ENCODE data around the gene CACNA1C. TPM values are rescaled to one million over a fixed set of nuclear protein-coding genes. Genes with fewer than 3 reads are reported as not detected.

CACNA1C gene
- total and polyA plus RNA-seq, 10 of the 15 experiments (the other 5 are each of a cell fraction or from before 2014, with no cell fraction given) = under 0.01 to 0.15 (median 0.09) TPM; not detected in 5

DNA sequence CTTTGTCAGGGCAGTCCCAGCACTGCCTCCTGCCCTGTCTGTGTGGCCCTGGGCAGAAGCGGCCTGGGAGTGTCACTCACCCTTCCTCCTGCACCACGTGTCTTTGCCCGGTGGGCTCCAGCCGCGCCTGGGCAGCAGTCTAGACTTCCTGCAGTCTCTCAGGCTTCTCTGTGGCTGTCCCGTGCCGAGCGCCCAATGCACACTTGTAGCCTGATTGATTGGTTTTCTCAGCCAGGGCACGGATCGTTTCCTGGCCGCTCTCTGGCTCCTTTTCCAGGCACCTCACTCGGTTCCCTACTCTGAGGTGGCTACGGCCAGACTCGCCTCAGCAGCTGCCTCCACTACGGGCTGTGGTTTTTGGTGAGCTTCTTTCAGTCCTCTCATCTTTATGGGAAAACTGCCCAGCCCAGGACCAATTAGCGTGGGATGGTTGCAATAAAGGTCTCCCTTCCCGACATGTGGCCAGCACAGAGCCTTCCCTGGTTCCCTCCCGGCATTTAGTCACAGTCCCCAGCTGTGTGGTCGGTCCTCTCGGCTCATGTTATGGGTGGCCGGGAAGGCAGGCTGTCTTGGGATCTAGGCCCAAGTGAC, 133.1 kb downstream of the CACNA1C start:
- no peak for TF ChIP-seq TAF1 (IDR thresholded peaks at IDR 0.05; ENCODE audit: borderline replicate concordance, low read depth, low read length)
- TF ChIP-seq, protein P1, sequence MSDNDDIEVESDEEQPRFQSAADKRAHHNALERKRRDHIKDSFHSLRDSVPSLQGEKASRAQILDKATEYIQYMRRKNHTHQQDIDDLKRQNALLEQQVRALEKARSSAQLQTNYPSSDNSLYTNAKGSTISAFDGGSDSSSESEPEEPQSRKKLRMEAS (IDR thresholded peaks at IDR 0.05; ENCODE audit: low read depth, low read length) = no peak
- H3K36me3 ChIP-seq (ENCODE audit: control insufficient read depth in 2 of 2, insufficient read depth in 2 of 2, low read length in 1 of 2) = no peaks in the 10 kb centered on the region
- no peak for ATAC-seq
- in situ Hi-C loops (cut with MboI) = no loop called here
- no peaks in the 10 kb centered on the region for H3K4me1 ChIP-seq (ENCODE audit: control insufficient read depth, insufficient read depth, low read length)
- RAD21 ChIA-PET (ENCODE audit: unreplicated experiment) = no interaction called here
- H3K9ac ChIP-seq (ENCODE audit: control insufficient read depth, insufficient read depth, low read length) = no peak overlapping the region
- no peaks in the 10 kb centered on the region; the same call in 2 of the 3 replicates for H3K9me3 ChIP-seq (replicated peaks; ENCODE audit: control insufficient read depth, insufficient read depth, low read length)
- CTCF ChIA-PET = no interaction called here
- H2AFZ ChIP-seq (ENCODE audit: control insufficient read depth, low read depth, low read length) = no peak overlapping the region
- no peak for DNase-seq (ENCODE audit: low read depth, low spot score)
- POLR2A ChIA-PET = no interaction called here
- H4K20me1 ChIP-seq (ENCODE audit: control insufficient read depth, insufficient read depth) = no peaks in the 10 kb centered on the region
- SMC1A ChIA-PET (ENCODE audit: uncharacterized antibody, unreplicated experiment) = no interaction called here
- no TSS peak for BruUV-seq (replicated peaks)
- H3K27me3 ChIP-seq (replicated peaks in 1 of 2; ENCODE audit: control insufficient read depth in 2 of 2, insufficient read depth in 2 of 2, low read length in 1 of 2) = 0 out of 4 replicates have a peak, but pooled peaks cover 0 to 3% of the 10 kb centered on the region in 2 experiments
- no peak overlapping the region for H3K4me3 ChIP-seq
- WGBS (ENCODE audit: insufficient coverage, insufficient replicate concordance, low lambda C conversion rate, missing lambda C conversion rate) = 65% methylated on average over 21 of the region's 21 CpGs
- H3K27ac ChIP-seq (ENCODE audit: control insufficient read depth, insufficient read depth) = no peak overlapping the region
- intact Hi-C loops (cut with micrococcal nuclease; ENCODE audit: unreplicated experiment) = no loop called here
- H3K4me2 ChIP-seq (ENCODE audit: control insufficient read depth, insufficient read depth) = no peak overlapping the region
- no peak for FAIRE-seq
- H3K79me2 ChIP-seq (ENCODE audit: control insufficient read depth, insufficient read depth, low read length) = no peaks in the 10 kb centered on the region

DNA sequence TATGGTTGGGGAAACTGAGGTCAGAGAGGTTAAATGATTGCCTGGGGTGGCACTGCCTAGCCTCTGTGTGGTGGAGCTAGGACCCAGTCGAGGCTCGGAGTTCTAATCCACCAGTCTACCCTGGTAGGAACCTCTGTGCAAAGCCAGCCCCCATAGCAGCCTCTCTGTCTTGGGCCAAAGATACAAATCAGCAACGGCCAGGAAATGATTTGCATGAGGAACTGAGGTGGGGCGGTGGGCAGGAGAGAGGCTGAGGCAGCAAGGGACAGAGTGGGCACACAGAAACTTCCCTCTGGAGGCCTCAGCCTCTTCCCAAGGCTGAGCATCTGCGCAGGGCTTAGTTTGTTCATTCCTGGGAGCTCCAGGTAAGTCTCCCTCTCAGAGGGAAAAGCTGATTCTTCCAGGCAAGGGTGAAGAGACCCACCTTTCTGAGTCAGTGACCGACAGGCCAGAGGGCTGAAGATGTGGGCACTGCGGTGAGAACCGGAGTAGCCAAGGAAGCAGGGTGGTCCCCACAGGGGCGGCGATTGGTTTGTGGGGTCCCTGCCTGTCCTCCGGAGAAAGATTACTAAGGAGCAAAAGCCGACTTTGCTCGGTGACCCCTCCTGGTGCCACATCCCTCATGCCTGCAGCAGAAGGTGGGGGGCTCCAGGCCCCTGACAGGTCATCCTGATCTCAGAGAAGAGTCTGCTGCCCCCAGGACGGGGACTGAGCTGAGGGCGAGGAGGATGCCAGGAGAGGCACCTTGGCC, 134.6 kb downstream of the CACNA1C start:
- H3K9me3 ChIP-seq (replicated peaks; ENCODE audit: control insufficient read depth, insufficient read depth, low read length) = no peaks in the 10 kb centered on the region; the same call in 2 of the 3 replicates
- in situ Hi-C loops (cut with MboI) = no loop called here
- no peak overlapping the region for H3K4me2 ChIP-seq (ENCODE audit: control insufficient read depth, insufficient read depth)
- H3K27me3 ChIP-seq (replicated peaks in 1 of 2; ENCODE audit: control insufficient read depth in 2 of 2, insufficient read depth in 2 of 2, low read length in 1 of 2) = 0 out of 4 replicates have a peak, but pooled peaks cover 0 to 3% of the 10 kb centered on the region in 2 experiments
- H3K9ac ChIP-seq (ENCODE audit: control insufficient read depth, insufficient read depth, low read length) = no peak overlapping the region
- no peak overlapping the region for H3K4me3 ChIP-seq
- no peaks in the 10 kb centered on the region for H4K20me1 ChIP-seq (ENCODE audit: control insufficient read depth, insufficient read depth)
- CTCF ChIA-PET = no interaction called here
- DNase-seq (ENCODE audit: low read depth, low spot score) (no peak), FAIRE-seq (no peak), ATAC-seq (no peak)
- H3K79me2 ChIP-seq (ENCODE audit: control insufficient read depth, insufficient read depth, low read length) = no peaks in the 10 kb centered on the region
- BruUV-seq (replicated peaks) = no TSS peak
- H3K4me1 ChIP-seq (ENCODE audit: control insufficient read depth, insufficient read depth, low read length) = no peaks in the 10 kb centered on the region
- intact Hi-C loops (cut with micrococcal nuclease; ENCODE audit: unreplicated experiment) = no loop called here
- H3K36me3 ChIP-seq (ENCODE audit: control insufficient read depth in 2 of 2, insufficient read depth in 2 of 2, low read length in 1 of 2) = no peaks in the 10 kb centered on the region
- H3K27ac ChIP-seq (ENCODE audit: control insufficient read depth, insufficient read depth) = no peak overlapping the region
- H2AFZ ChIP-seq (ENCODE audit: control insufficient read depth, low read depth, low read length) = no peak overlapping the region
- SMC1A ChIA-PET (ENCODE audit: uncharacterized antibody, unreplicated experiment) = no interaction called here
- WGBS (ENCODE audit: insufficient coverage, insufficient replicate concordance, low lambda C conversion rate, missing lambda C conversion rate) = 45% methylated on average over 15 of the region's 15 CpGs
- POLR2A ChIA-PET = interaction anchor here (0.5 kb wide), 1 partner anchor 755 kb away, joined by 5 read pairs; no protein-coding TSS in a partner anchor
- RAD21 ChIA-PET (ENCODE audit: unreplicated experiment) = no interaction called here
- TF ChIP-seq, protein P2, sequence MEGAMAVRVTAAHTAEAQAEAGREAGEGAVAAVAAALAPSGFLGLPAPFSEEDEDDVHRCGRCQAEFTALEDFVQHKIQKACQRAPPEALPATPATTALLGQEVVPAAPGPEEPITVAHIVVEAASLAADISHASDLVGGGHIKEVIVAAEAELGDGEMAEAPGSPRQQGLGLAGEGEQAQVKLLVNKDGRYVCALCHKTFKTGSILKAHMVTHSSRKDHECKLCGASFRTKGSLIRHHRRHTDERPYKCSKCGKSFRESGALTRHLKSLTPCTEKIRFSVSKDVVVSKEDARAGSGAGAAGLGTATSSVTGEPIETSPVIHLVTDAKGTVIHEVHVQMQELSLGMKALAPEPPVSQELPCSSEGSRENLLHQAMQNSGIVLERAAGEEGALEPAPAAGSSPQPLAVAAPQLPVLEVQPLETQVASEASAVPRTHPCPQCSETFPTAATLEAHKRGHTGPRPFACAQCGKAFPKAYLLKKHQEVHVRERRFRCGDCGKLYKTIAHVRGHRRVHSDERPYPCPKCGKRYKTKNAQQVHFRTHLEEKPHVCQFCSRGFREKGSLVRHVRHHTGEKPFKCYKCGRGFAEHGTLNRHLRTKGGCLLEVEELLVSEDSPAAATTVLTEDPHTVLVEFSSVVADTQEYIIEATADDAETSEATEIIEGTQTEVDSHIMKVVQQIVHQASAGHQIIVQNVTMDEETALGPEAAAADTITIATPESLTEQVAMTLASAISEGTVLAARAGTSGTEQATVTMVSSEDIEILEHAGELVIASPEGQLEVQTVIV (IDR thresholded peaks at IDR 0.05; ENCODE audit: borderline replicate concordance, partially characterized antibody) = no peak
- TF ChIP-seq, protein P3, sequence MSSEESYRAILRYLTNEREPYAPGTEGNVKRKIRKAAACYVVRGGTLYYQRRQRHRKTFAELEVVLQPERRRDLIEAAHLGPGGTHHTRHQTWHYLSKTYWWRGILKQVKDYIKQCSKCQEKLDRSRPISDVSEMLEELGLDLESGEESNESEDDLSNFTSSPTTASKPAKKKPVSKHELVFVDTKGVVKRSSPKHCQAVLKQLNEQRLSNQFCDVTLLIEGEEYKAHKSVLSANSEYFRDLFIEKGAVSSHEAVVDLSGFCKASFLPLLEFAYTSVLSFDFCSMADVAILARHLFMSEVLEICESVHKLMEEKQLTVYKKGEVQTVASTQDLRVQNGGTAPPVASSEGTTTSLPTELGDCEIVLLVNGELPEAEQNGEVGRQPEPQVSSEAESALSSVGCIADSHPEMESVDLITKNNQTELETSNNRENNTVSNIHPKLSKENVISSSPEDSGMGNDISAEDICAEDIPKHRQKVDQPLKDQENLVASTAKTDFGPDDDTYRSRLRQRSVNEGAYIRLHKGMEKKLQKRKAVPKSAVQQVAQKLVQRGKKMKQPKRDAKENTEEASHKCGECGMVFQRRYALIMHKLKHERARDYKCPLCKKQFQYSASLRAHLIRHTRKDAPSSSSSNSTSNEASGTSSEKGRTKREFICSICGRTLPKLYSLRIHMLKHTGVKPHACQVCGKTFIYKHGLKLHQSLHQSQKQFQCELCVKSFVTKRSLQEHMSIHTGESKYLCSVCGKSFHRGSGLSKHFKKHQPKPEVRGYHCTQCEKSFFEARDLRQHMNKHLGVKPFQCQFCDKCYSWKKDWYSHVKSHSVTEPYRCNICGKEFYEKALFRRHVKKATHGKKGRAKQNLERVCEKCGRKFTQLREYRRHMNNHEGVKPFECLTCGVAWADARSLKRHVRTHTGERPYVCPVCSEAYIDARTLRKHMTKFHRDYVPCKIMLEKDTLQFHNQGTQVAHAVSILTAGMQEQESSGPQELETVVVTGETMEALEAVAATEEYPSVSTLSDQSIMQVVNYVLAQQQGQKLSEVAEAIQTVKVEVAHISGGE (CRISPR knock-in tag; IDR thresholded peaks at IDR 0.05) = no peak
- TF ChIP-seq MXI1 (IDR thresholded peaks at IDR 0.05; ENCODE audit: low read depth, low read length) (no peak), KDM1A (IDR thresholded peaks at IDR 0.05; ENCODE audit: borderline replicate concordance) (no peak), BMI1 (IDR thresholded peaks at IDR 0.05; ENCODE audit: borderline replicate concordance) (no peak), HDAC2 (IDR thresholded peaks at IDR 0.05) (no peak), RAD51 (IDR thresholded peaks at IDR 0.05) (no peak)

Data from GM12878 (cell line).